GM12865 (cell line): Measurements from ENCODE around the gene RSPO4.
"Not testable (repeated sequence)": the region's sequence is repeated elsewhere in the genome, so short reads cannot be mapped to it uniquely, and the experiment has no call there.

Source experiments
- DNase-seq: peaks from one replicate; pipeline ENCODE4 v3.0.0; 2010; ENCODE audit warnings: low read depth
- H3K4me3 ChIP-seq: 2 replicates; pipeline ENCODE4 v1.5.1; 2011; ENCODE audit warnings: mild to moderate bottlenecking, low read depth, low read length, control low read depth
- TF ChIP-seq, protein P1 (sequence below): IDR thresholded peaks from 2 replicates; pipeline ENCODE4 v1.5.1; 2011; ENCODE audit warnings: low read length, control low read depth, low read depth, inconsistent platforms; ENCODE audit not compliant: insufficient read depth; ENCODE audit errors: missing control alignments

The RSPO4 gene

GRCh38 chr20:986733-987355, 15.3 kb downstream of the RSPO4 start:
- no peak for DNase-seq
- TF ChIP-seq, protein P1, sequence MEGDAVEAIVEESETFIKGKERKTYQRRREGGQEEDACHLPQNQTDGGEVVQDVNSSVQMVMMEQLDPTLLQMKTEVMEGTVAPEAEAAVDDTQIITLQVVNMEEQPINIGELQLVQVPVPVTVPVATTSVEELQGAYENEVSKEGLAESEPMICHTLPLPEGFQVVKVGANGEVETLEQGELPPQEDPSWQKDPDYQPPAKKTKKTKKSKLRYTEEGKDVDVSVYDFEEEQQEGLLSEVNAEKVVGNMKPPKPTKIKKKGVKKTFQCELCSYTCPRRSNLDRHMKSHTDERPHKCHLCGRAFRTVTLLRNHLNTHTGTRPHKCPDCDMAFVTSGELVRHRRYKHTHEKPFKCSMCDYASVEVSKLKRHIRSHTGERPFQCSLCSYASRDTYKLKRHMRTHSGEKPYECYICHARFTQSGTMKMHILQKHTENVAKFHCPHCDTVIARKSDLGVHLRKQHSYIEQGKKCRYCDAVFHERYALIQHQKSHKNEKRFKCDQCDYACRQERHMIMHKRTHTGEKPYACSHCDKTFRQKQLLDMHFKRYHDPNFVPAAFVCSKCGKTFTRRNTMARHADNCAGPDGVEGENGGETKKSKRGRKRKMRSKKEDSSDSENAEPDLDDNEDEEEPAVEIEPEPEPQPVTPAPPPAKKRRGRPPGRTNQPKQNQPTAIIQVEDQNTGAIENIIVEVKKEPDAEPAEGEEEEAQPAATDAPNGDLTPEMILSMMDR = no peak

GRCh38 chr20:984994-985393, 17.1 kb downstream of the RSPO4 start:
- not testable (repeated sequence) for H3K4me3 ChIP-seq, DNase-seq

More at GRCh38 chr20:986733-987355, 15.3 kb downstream of the RSPO4 start:
- no peak overlapping the region for H3K4me3 ChIP-seq

GRCh38 chr20:982754-983153, 19.4 kb downstream of the RSPO4 start:
- DNase-seq = no peak
- TF ChIP-seq, protein P1 = no peak
- no peak overlapping the region for H3K4me3 ChIP-seq

DNA sequence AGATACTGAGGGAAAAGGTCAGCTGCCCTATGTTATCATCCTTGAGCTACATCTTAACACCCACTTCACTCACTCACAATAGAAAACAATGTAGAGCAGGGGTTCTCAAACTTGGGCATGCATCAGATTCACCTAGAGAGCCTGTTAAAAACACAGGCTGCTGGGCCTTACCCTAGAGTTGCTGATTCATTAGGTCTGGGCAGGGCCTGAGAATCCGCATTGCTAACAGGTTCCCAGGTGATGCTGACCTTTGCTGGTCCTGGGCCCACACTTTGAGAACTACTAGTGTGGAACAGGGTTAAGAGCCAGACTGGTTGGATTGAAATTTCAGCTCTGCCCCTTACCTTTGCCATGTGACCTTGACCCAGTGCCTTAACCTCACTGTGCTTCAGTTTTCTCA, 25.1 kb downstream of the RSPO4 start:
- no peak overlapping the region for H3K4me3 ChIP-seq
- TF ChIP-seq, protein P1 = no peak
- no peak for DNase-seq

- no peak for DNase-seq
- no peak overlapping the region for H3K4me3 ChIP-seq
- TF ChIP-seq, protein P1 = no peak
Observed at GRCh38 chr20:976033-976432, 26.1 kb downstream of the RSPO4 start.

DNA sequence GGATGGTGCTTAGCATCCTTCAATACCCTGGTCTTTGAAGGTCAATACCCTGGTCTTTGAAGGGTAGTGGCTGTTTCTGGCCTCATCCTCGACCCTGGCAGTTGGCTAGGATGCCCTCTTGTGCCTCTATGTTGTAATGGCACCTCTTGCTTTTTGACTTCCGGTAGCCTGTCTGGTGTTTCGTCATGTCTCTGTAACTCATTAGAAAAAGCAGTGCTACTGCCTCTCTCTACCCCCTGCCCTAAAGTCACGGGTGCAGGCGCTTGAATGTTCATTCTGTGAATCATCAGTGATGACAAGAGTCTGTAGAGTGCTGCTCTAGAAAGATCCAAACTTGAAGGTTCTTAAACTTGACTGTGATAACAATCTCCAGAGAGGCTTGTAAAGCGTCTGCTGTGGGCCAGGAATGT, 28.3 kb downstream of the RSPO4 start:
- no peak overlapping the region for H3K4me3 ChIP-seq
- DNase-seq = peak; percentile 63
- TF ChIP-seq, protein P1 = peak; percentile 55

- TF ChIP-seq, protein P1 = no peak
- no peak overlapping the region for H3K4me3 ChIP-seq
- no peak for DNase-seq
Observed at GRCh38 chr20:972256-972655, 29.9 kb downstream of the RSPO4 start.

DNA sequence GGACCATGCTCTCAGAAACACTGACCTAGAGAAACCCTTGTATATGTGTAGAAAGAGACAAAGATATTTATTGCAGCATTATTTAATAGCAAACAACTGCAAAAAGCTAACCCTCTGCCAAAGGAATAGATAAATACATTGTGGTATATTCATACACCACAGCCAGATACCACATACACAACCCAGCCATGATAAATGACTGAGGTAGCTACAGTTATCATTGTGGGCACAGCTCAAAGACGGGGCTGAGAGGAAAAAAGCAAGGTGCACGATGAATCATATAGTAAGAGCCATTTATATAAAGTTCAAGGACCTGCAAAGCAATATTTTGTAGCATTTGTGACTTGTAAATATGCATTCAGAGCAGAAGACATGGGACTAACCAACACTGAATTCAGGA, 30.8 kb downstream of the RSPO4 start:
- no peak for DNase-seq
- no peak overlapping the region for H3K4me3 ChIP-seq
- TF ChIP-seq, protein P1 = no peak
